D721Med (cell line): ENCODE data around the gene ZBTB17.
"Not testable (repeated sequence)": the region's sequence is repeated elsewhere in the genome, so short reads cannot be mapped to it uniquely, and the experiment has no call there.

Experiments
- DNase-seq: peaks from one replicate; pipeline ENCODE4 v3.0.0; 2011; ENCODE audit warnings: low spot score; ENCODE audit not compliant: insufficient read length
- FAIRE-seq: peaks from 2 replicates; lab custom pipeline; 2011; peaks lifted over from hg19 to GRCh38; lab: Jason Lieb, UNC
- TF ChIP-seq, protein P1 (sequence below): IDR thresholded peaks from 2 replicates; pipeline ENCODE4 v1.5.1; 2012; ENCODE audit warnings: mild to moderate bottlenecking, control low read depth; ENCODE audit not compliant: insufficient read depth; ENCODE audit errors: missing control alignments

The ZBTB17 gene

DNA sequence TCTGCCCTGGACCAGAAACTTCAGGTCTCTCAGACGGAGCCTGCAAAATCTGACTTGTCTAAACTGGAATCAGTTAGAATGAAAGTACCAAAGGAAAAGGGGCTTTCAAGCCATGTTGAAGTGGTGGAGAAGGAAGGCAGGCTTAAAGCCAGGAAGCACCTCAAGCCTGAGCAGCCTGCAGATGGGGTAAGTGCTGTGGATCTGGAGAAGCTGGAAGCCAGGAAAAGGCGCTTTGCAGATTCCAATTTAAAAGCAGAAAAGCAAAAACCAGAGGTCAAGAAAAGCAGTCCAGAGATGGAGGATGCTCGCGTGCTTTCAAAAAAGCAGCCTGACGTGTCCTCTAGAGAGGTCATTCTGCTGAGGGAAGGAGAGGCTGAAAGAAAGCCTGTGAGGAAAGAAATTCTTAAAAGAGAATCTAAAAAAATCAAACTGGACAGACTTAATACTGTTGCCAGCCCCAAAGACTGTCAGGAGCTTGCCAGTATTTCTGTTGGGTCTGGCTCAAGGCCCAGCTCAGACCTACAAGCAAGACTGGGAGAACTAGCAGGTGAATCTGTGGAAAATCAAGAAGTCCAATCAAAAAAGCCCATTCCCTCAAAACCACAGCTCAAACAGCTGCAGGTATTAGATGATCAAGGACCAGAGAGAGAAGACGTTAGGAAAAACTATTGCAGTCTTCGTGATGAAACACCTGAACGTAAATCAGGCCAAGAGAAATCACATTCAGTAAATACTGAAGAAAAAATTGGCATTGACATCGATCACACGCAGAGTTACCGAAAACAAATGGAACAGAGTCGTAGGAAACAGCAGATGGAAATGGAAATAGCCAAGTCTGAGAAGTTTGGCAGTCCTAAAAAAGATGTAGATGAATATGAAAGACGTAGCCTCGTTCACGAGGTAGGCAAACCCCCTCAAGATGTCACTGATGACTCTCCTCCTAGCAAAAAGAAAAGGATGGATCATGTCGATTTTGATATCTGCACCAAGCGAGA, 46.6 kb downstream of the ZBTB17 start:
- FAIRE-seq: no peak
- TF ChIP-seq, protein P1, sequence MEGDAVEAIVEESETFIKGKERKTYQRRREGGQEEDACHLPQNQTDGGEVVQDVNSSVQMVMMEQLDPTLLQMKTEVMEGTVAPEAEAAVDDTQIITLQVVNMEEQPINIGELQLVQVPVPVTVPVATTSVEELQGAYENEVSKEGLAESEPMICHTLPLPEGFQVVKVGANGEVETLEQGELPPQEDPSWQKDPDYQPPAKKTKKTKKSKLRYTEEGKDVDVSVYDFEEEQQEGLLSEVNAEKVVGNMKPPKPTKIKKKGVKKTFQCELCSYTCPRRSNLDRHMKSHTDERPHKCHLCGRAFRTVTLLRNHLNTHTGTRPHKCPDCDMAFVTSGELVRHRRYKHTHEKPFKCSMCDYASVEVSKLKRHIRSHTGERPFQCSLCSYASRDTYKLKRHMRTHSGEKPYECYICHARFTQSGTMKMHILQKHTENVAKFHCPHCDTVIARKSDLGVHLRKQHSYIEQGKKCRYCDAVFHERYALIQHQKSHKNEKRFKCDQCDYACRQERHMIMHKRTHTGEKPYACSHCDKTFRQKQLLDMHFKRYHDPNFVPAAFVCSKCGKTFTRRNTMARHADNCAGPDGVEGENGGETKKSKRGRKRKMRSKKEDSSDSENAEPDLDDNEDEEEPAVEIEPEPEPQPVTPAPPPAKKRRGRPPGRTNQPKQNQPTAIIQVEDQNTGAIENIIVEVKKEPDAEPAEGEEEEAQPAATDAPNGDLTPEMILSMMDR: no peak
- no peak for DNase-seq

DNA sequence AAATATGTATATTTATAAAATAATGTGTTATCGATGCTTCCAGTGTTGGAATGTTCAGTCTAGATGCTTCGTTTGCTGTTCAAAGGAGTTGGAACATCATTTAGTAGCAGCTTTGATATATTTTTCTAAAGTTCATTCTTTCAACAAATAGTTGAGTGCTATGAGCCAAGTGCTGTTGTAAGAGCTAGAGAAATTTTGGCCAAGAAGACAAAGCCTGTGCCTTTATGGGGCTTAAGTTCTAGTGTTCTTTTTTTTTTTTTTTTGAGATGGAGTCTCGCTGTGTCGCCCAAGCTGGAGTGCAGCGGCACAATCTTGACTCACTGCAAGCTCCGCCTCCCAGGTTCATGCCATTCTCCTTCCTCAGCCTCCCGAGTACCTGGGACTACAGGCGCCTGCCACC, 49.5 kb downstream of the ZBTB17 start:
- FAIRE-seq, DNase-seq: not testable (repeated sequence)

DNA sequence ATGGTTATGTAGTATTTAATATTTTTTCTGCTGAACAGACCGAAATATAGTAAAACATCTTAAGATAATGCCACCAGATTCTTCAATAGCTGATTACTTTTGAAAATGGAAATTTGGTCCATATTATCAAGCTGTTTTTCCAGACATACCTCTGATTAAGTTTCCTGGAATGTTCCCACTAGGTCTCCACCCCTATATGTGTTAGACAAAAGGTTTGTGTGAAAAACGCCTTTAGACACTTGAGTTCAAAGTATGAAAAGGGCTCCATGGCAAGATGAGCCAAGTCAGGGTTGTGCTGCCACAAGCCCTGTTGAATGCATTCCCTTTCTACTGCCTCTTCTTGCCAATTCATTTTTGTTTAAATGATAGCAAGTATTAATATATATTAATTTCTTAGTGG, 52.7 kb downstream of the ZBTB17 start:
- DNase-seq: no peak
- FAIRE-seq: no peak
- TF ChIP-seq, protein P1: no peak

DNA sequence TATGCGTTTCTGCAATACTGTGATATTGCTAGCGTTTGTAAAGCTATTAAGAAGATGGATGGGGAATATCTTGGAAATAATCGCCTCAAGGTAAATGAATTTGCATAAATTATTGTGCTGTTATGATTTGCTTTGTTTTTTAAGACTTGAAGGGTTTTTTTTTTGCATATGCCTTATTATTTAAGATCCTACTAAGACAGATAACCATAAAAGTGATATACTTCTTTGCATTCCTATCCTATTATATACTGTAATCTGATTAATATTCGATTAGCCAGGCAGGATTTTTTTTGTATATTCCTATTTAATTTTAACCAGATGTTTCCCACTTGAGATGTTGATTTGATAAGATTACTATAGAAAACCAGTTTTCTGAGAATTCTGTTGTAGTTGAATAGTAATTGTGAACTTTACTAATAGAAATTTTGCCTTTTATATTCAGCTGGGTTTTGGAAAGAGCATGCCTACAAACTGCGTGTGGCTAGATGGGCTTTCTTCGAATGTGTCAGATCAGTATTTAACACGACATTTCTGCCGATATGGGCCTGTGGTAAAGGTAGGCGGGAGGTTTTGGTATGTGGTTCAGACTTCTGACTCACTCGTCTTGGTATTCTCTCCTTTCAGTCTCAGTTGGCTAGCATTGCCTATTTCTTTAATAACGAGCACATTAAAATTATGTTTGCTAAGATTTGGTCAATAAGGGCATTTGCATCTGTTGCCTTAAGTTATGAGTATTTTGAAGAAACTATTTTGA, 56.8 kb downstream of the ZBTB17 start:
- no peak for FAIRE-seq
- no peak for DNase-seq
- TF ChIP-seq, protein P1: no peak

DNA sequence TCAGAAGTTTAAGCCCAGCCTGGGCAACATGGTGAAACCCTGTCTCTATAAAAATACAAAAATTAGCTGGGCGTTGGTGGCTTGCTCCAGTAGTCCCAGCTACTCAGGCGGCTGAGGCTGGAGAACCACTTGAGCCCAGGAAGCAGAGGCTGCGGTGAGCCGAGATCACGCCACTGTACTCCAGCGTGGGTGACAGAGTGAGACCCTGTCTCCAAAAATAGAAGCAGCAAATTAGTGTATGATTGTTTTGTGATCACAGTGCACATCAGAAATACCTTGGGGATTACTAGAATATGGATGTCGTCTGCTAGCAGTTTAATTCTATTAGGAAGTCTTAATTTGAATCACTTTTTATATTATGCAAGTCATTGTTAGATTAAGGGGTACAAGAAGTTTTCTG, 59.0 kb downstream of the ZBTB17 start:
- DNase-seq: no peak
- no peak for FAIRE-seq
- TF ChIP-seq, protein P1: no peak

DNA sequence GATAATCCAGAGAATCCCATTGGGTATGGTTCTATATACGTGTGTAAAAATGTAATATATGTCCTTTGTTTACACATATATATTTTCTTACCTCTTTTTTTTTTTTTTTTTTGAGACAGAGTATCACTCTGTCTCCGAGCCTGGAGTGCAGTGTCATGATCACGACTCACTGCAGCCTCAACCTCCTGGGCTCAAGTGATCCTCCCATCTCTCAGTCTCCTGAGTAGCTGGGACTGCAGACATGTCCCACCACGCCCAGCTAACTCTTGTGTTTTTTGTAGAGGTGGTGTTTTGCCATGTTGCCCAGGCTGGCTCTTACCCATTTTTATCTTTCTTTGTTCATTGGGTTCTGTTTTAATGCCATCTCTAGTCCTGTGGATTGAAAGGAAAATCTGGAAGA, 59.5 kb downstream of the ZBTB17 start:
- FAIRE-seq (no peak), DNase-seq (no peak)
- TF ChIP-seq, protein P1: no peak

DNA sequence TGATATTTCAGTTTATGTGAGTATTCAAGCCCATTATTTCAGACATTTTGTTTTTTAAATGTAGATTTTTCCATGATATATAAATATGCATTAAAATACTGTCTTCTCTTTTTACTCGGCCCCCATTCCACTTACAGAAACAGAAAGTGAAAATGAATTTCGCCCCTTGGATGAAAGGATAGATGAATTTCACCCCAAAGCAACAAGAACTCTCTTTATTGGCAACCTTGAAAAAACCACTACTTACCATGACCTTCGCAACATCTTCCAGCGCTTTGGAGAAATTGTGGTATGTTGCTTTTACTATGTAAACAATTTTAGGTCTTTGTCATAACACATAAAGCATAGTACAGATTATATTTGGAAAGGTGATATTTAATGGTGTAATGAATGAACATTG, 59.9 kb downstream of the ZBTB17 start:
- TF ChIP-seq, protein P1: no peak
- FAIRE-seq (no peak), DNase-seq (no peak)

DNA sequence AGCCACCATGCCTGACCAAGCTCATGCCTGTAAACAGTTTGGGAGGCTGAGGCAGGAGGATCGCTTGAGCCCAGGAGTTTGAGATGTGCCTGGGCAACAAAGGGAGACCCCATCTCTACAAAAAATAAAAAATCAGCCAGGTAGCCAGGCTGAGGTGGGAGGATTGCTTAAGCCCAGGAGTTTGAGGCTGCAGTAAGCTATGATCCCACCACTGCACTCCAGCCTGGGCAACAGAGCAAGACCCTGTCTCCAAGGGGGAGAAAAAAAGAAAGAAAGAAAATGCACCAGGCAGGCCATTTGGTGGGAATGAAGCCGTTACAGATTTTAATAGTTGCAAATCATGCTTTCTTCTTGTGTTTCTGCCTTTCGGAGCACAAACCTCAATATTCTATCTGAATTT, 62.3 kb downstream of the ZBTB17 start:
- DNase-seq, FAIRE-seq: not testable (repeated sequence)
